Right lung (tissue), 10 donors: ENCODE results near the gene MTRR. TPM values are rescaled to one million over a fixed set of nuclear protein-coding genes. Genes with fewer than 3 reads are reported as not detected.

Experiments
- DNase-seq, 2 donors: peaks; one replicate each; pipeline ENCODE4 v3.0.0-alpha.2; 2013
- long read RNA-seq, 8 donors: transcript quantifications; one replicate each; lab custom pipeline, GENCODE V29; 2026
- polyA plus RNA-seq, 5 donors: library from polyadenylated mRNA; unstranded; fragments of 120-200 nt; gene quantifications; one replicate each; pipeline versions ENCODE4 v1.2.1 to v1.2.3, GENCODE V29; 2013; ENCODE audit warnings: inconsistent platforms in 1 of 5, low replicate concordance in 1 of 5; ENCODE audit not compliant: insufficient read length in 5 of 5, insufficient read depth in 1 of 5

Gene MTRR
- polyA plus RNA-seq = 10 to 100 TPM; 48.1 to 63.9 (median 62.2) TPM
- long read RNA-seq, donor 1, partial matches to known transcripts = 0 of 3 reads
- long read RNA-seq, donor 1, other reads (novel, unspliced or antisense) = 0 of 3 reads
- long read RNA-seq, donor 2, partial matches to known transcripts = 0 of 3 reads
- long read RNA-seq, donor 2, other reads (novel, unspliced or antisense) = 0 of 3 reads
- long read RNA-seq, donor 3, partial matches to known transcripts = 6 of 8 reads
- long read RNA-seq, donor 3, other reads (novel, unspliced or antisense) = 0 of 8 reads
- long read RNA-seq, donor 4, partial matches to known transcripts = 11 of 16 reads
- long read RNA-seq, donor 4, other reads (novel, unspliced or antisense) = 0 of 16 reads
- long read RNA-seq, donor 5, partial matches to known transcripts = 19 of 37 reads
- long read RNA-seq, donor 5, other reads (novel, unspliced or antisense) = 14 of 37 reads
- long read RNA-seq, donor 6, partial matches to known transcripts = 0 of 13 reads
- long read RNA-seq, donor 6, other reads (novel, unspliced or antisense) = 0 of 13 reads
- long read RNA-seq, donor 7, transcript MTRR-208 (2 exons, 495 nt) = major isoform, 6 of 6 reads
- long read RNA-seq, donor 7, partial matches to known transcripts = 0 of 6 reads
- long read RNA-seq, donor 7, other reads (novel, unspliced or antisense) = 0 of 6 reads
- long read RNA-seq, donor 8, partial matches to known transcripts = 0 of 1 reads
- long read RNA-seq, donor 8, other reads (novel, unspliced or antisense) = 0 of 1 reads

- DNase-seq = peak; percentile 90 to 92
These were observed at the start of gene MTRR, which contains the start of gene FASTKD3 for GRCh38 chr5:7868773-7869473. Gene MTRR, plus strand, starts transcription at chr5:7869148. Its CDS starts 1,647 bp downstream, at chr5:7870795. Gene FASTKD3, minus strand, starts transcription at chr5:7869031. Its CDS starts 948 bp downstream, at chr5:7868083.

GRCh38 chr5:7822449-7822848 is 46.5 kb upstream of the MTRR start:
- no peak for DNase-seq

GRCh38 chr5:7823594-7823993 is 45.4 kb upstream of the MTRR start:
- no peak for DNase-seq

- no peak for DNase-seq
These were observed 44.0 kb upstream of the MTRR start for GRCh38 chr5:7824995-7825394.

GRCh38 chr5:7825630-7826029 is 43.3 kb upstream of the MTRR start:
- no peak for DNase-seq

- DNase-seq = no peak
These were observed 41.3 kb upstream of the MTRR start for GRCh38 chr5:7827610-7828009.

GRCh38 chr5:7828269-7828668 is 40.7 kb upstream of the MTRR start:
- DNase-seq = no peak

- DNase-seq = no peak
These were observed 34.0 kb upstream of the MTRR start for GRCh38 chr5:7834982-7835381.

GRCh38 chr5:7837403-7837802 is 31.5 kb upstream of the MTRR start:
- peak in 1 of 2 donors; percentile 6 for DNase-seq

GRCh38 chr5:7842531-7842930 is 26.4 kb upstream of the MTRR start:
- no peak for DNase-seq

- no peak for DNase-seq
These were observed 24.0 kb upstream of the MTRR start for GRCh38 chr5:7844901-7845300.

- DNase-seq = no peak
These were observed 23.4 kb upstream of the MTRR start for GRCh38 chr5:7845557-7845956.

- no peak for DNase-seq
These were observed 22.6 kb upstream of the MTRR start for GRCh38 chr5:7846327-7846726.

GRCh38 chr5:7848296-7848695 is 20.7 kb upstream of the MTRR start:
- no peak for DNase-seq

- peak; percentile 25 to 34 for DNase-seq
These were observed 19.1 kb upstream of the MTRR start for GRCh38 chr5:7849681-7850394.

- DNase-seq = peak; percentile 80 to 85
These were observed 18.3 kb upstream of the MTRR start, which contains the start of gene CFAP90 for GRCh38 chr5:7850395-7851239. Gene CFAP90, minus strand, starts transcription at chr5:7851133. Its CDS starts 112 bp downstream, at chr5:7851021.

- DNase-seq = no peak
These were observed 17.7 kb upstream of the MTRR start for GRCh38 chr5:7851240-7851592.

GRCh38 chr5:7851617-7852289 is 17.2 kb upstream of the MTRR start:
- peak in 1 of 2 donors; percentile 14 for DNase-seq

GRCh38 chr5:7852542-7852941 is 16.4 kb upstream of the MTRR start:
- peak in 1 of 2 donors; percentile 23 for DNase-seq

- DNase-seq = no peak
These were observed 16.0 kb upstream of the MTRR start for GRCh38 chr5:7852988-7853387.
